Loucy (cell line): Measurements from ENCODE around the gene CENPQ.

Source experiments
- H2AFZ ChIP-seq: fragments of 200-600 bp; sonication (generic); 2 replicates; pipeline ENCODE4 v1.6.0; 2016; ENCODE audit warnings: antibody characterized with exemption, mild to moderate bottlenecking, low read length, moderate library complexity
- H3F3A ChIP-seq: fragments of 200-600 bp; 2 replicates; pipeline ENCODE4 v1.6.0; 2016; ENCODE audit warnings: antibody characterized with exemption, low read depth, mild to moderate bottlenecking
- H3K27me3 ChIP-seq: fragments of 200-600 bp; sonication (generic); 2 replicates; pipeline ENCODE4 v1.6.1; 2014; ENCODE audit warnings: low read length, mild to moderate bottlenecking; ENCODE audit not compliant: insufficient read depth, poor library complexity, severe bottlenecking
- H3K36me3 ChIP-seq: fragments of 200-600 bp; sonication (generic); 2 replicates; pipeline ENCODE4 v1.6.1; 2016; ENCODE audit warnings: low read length; ENCODE audit not compliant: insufficient read depth
- H3K4me1 ChIP-seq: fragments of 200-600 bp; sonication (generic); 2 replicates; pipeline ENCODE4 v1.5.1; 2014; ENCODE audit warnings: low read length, mild to moderate bottlenecking; ENCODE audit not compliant: insufficient read depth, poor library complexity, severe bottlenecking
- H3K4me2 ChIP-seq: fragments of 200-600 bp; sonication (generic); 2 replicates; pipeline ENCODE4 v1.6.0; 2014; ENCODE audit warnings: antibody characterized with exemption, low read length, low read depth, mild to moderate bottlenecking; ENCODE audit not compliant: poor library complexity, severe bottlenecking
- H3K4me3 ChIP-seq: fragments of 200-600 bp; sonication (generic); 2 replicates; pipeline ENCODE4 v1.5.1; 2014; ENCODE audit warnings: low read length, mild to moderate bottlenecking, mixed read lengths; ENCODE audit not compliant: poor library complexity, severe bottlenecking
- H3K79me2 ChIP-seq: fragments of 200-600 bp; sonication (generic); 2 replicates; pipeline ENCODE4 v1.6.1; 2014; ENCODE audit warnings: low read length; ENCODE audit not compliant: insufficient read depth
- H3K9ac ChIP-seq: fragments of 200-600 bp; sonication (generic); 2 replicates; pipeline ENCODE4 v1.6.0; 2014; ENCODE audit warnings: mild to moderate bottlenecking, low read depth, low read length, moderate library complexity; ENCODE audit not compliant: poor library complexity, severe bottlenecking
- H3K9me2 ChIP-seq: fragments of 200-600 bp; sonication (generic); replicated peaks from 2 replicates; pipeline ENCODE4 v1.6.1; 2016; ENCODE audit warnings: low read depth, low read length, mixed read lengths
- H3K9me3 ChIP-seq: fragments of 200-600 bp; sonication (generic); 2 replicates; pipeline ENCODE4 v1.6.1; 2014; ENCODE audit warnings: mild to moderate bottlenecking, antibody characterized with exemption, low read length, low read depth; ENCODE audit not compliant: insufficient read depth
- H4K20me1 ChIP-seq: fragments of 200-600 bp; sonication (generic); 2 replicates; pipeline ENCODE4 v1.6.0; 2014; ENCODE audit warnings: antibody characterized with exemption, low read length, mild to moderate bottlenecking; ENCODE audit not compliant: insufficient read depth, poor library complexity, severe bottlenecking
- CTCF ChIP-seq: fragments of 200-600 bp; sonication (generic); conservative IDR thresholded peaks from 2 replicates; pipeline ENCODE4 v1.5.1; 2014; ENCODE audit warnings: mild to moderate bottlenecking, antibody characterized with exemption, low read length
- EZH2phosphoT487 ChIP-seq: fragments of 200-600 bp; IDR thresholded peaks from 2 replicates; pipeline ENCODE4 v1.6.1; 2018; ENCODE audit warnings: antibody characterized with exemption, mild to moderate bottlenecking, moderate library complexity, borderline replicate concordance

Gene CENPQ

GRCh38 chr6:49462927-49463611 is at the start of gene CENPQ, which contains the start of gene MMUT:
Gene CENPQ, plus strand, starts transcription at chr6:49463370. Its CDS starts 6,807 bp downstream, at chr6:49470177.
Gene MMUT, minus strand, starts transcription at chr6:49463253. Its CDS starts 3,787 bp downstream, at chr6:49459466.
- peaks cover 57% of the 10 kb centered on the region for H3K4me1 ChIP-seq
- peak within 1 kb of the TSS; percentile 91 for H3K4me2 ChIP-seq
- H2AFZ ChIP-seq = peak within 1 kb of the TSS; percentile 90
- H3K4me3 ChIP-seq = peak within 1 kb of the TSS; percentile 90
- H3K27me3 ChIP-seq = no peaks in the 10 kb centered on the region
- peaks cover 69% of the 10 kb centered on the region for H3K79me2 ChIP-seq
- no peaks in the 10 kb centered on the region for H3K36me3 ChIP-seq
- no peaks in the 10 kb centered on the region for H3F3A ChIP-seq
- peaks cover 15% of the 10 kb centered on the region for H4K20me1 ChIP-seq
- H3K9me3 ChIP-seq = no peaks in the 10 kb centered on the region
- TF ChIP-seq CTCF (no peak), EZH2phosphoT487 (no peak)
- no peaks in the 10 kb centered on the region for H3K9me2 ChIP-seq
- H3K9ac ChIP-seq = peak within 1 kb of the TSS; percentile 91

GRCh38 chr6:49415358-49415757 is 47.8 kb upstream of the CENPQ start:
- no peaks in the 10 kb centered on the region for H3K79me2 ChIP-seq
- H3K4me2 ChIP-seq = no peak overlapping the region
- TF ChIP-seq CTCF (no peak), EZH2phosphoT487 (no peak)

GRCh38 chr6:49416195-49416594 is 47.0 kb upstream of the CENPQ start:
- Histone ChIP-seq H3K9me3 (no peaks in the 10 kb centered on the region), H3K36me3 (no peaks in the 10 kb centered on the region), H2AFZ (no peak overlapping the region), H3F3A (no peaks in the 10 kb centered on the region), H3K4me3 (no peak overlapping the region), H3K9me2 (no peaks in the 10 kb centered on the region), H3K4me2 (no peak overlapping the region), H4K20me1 (no peaks in the 10 kb centered on the region), H3K27me3 (no peaks in the 10 kb centered on the region), H3K9ac (no peak overlapping the region), H3K4me1 (peaks cover 10% of the 10 kb centered on the region), H3K79me2 (no peaks in the 10 kb centered on the region)
- TF ChIP-seq CTCF = no peak
- TF ChIP-seq EZH2phosphoT487 = no peak

More at GRCh38 chr6:49415358-49415757, 47.8 kb upstream of the CENPQ start:
- no peaks in the 10 kb centered on the region for H3K36me3 ChIP-seq
- H3K9me3 ChIP-seq = no peaks in the 10 kb centered on the region
- H3K9ac ChIP-seq = no peak overlapping the region
- no peaks in the 10 kb centered on the region for H4K20me1 ChIP-seq
- H3K4me1 ChIP-seq = peaks cover 10% of the 10 kb centered on the region
- H3F3A ChIP-seq = no peaks in the 10 kb centered on the region
- no peaks in the 10 kb centered on the region for H3K9me2 ChIP-seq
- H3K27me3 ChIP-seq = no peaks in the 10 kb centered on the region
- no peak overlapping the region for H2AFZ ChIP-seq
- no peak overlapping the region for H3K4me3 ChIP-seq
